NCI-H748 (cell line): ENCODE data around the gene TBXAS1.
A peak's percentile ranks its signal among the peaks of the same experiment; 100 is the strongest.

Experiments used
- DNase-seq: peaks from one replicate; lab custom pipeline; 2025; ENCODE audit not compliant: unreplicated experiment; lab: John Stamatoyannopoulos, UW

Gene TBXAS1

DNA sequence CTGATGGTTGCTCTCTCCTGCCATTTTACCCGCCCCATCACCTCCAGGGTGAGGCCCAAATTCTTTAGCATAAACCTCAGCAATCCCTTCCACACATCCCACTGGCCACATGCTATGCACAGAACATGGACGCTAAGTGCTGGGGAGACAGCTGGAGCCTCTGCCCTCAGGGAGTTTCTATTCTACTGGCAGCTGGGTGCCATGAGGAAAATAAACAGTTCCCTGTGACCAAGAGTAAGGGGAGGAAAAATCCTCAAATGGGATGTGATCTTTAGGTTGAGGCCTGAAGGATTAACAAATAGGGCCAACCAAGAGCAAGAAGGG is 232.5 kb downstream of the TBXAS1 start:
- no peak for DNase-seq

DNA sequence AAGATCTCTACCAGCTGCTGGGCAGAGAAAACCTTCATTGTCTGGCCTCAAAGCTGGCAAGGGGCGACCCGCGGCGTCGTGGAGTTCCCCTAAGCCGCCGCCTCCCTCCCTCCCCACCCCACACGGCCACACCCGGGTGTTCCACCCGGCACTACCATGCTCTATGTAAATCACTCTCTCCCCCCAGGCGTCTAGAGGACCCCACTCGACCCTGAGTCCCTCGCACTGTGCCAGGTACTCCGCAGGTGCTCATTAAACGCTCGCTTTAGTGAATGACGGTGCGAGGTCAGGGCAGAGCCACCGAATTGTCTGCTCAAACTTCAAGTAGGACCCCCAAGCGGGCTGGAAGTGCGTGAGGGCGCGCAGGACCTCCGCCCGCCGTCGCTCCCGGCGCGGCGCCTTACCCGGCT is 233.1 kb downstream of the TBXAS1 start:
- DNase-seq, result peak; percentile 80

GRCh38 chr7:140062528-140063299 is 233.7 kb downstream of the TBXAS1 start, which contains the start of gene PARP12:
PARP12 (minus strand) TSS chr7:140062951; CDS start chr7:140062847, 104 bp downstream.
- DNase-seq, result peak; percentile 86

GRCh38 chr7:140067052-140067451 is 238.0 kb downstream of the TBXAS1 start:
- no peak for DNase-seq

GRCh38 chr7:140068033-140068432 is 239.0 kb downstream of the TBXAS1 start:
- no peak for DNase-seq

DNA sequence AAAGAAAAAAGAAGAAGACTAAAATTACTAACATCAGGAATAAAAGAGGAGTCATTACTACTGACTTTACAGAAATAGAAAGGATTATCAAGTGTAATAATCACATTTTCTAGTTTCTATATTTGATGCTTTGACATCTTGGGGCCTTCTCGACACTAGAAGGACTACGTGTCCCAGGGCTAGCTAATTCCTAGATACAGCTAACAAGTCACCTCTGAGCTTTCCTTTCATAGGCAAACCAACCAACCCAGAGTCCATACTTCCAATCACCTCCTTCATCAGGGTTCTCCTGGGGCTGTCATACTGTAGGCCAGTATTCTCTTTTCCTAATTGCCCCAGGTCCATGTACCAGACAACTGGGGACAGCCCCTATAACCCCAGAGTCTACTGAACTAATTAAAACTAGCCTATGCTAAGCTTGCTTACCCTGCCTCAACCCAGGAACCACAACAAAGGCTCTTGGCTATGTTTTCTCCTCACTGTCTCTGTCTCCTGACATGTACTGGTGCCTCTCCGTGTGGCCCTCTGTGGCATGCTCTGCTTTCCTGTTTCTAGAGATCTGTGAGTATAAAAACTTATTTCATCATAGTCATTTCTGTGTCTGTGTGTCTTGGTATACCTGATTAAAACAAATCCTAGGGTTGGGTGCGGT is 240.4 kb downstream of the TBXAS1 start:
- no peak for DNase-seq
